ENCODE measurements around the gene TMPRSS4. TPM values are rescaled to one million over a fixed set of nuclear protein-coding genes. Genes with fewer than 3 reads are reported as not detected.

TMPRSS4 gene
- total and polyA plus RNA-seq, 2 of the 4 experiments (the other 2 are of a cell fraction): not detected

- ChIA-PET CTCF (no interaction called here), POLR2A (ENCODE audit: unreplicated experiment) (no interaction called here)
- dilution Hi-C loops (cut with HindIII; ENCODE audit: low sequenced_read_pairs, unreplicated experiment) (no loop called here), intact Hi-C loops (cut with micrococcal nuclease) (no loop called here), in situ Hi-C loops (cut with MboI; ENCODE audit: low sequenced_read_pairs) (no loop called here)
- no peak overlapping the region for H3K14ac ChIP-seq (replicated peaks; ENCODE audit: low read depth, low read length)
- no TSS peak for BruUV-seq (replicated peaks)
- no peak overlapping the region for H2BK20ac ChIP-seq (ENCODE audit: low read depth, low read length)
- H3K9ac ChIP-seq (ENCODE audit: low read depth, low read length): no peak overlapping the region
- no peaks in the 10 kb centered on the region for H4K20me1 ChIP-seq (ENCODE audit: insufficient read depth, low read length)
- H3K4me1 ChIP-seq (ENCODE audit: control insufficient read depth, insufficient read depth, low read length): no peaks in the 10 kb centered on the region
- no peak overlapping the region for H3K4me2 ChIP-seq (ENCODE audit: low read depth, low read length)
- H2AK5ac ChIP-seq (ENCODE audit: low read depth, low read length): no peak overlapping the region
- no peak for TF ChIP-seq RAD21 (IDR thresholded peaks at IDR 0.05; ENCODE audit: low read length)
- no peak for TF ChIP-seq NFE2L2 (IDR thresholded peaks at IDR 0.05; ENCODE audit: low read depth, low read length)
- no peak for TF ChIP-seq SMC3 (IDR thresholded peaks at IDR 0.05; ENCODE audit: low read depth, low read length)
- TF ChIP-seq POLR2A (IDR thresholded peaks at IDR 0.05; ENCODE audit: low read depth, low read length): no peak
- no peak for TF ChIP-seq CEBPB (IDR thresholded peaks at IDR 0.05; ENCODE audit: low read depth, low read length)
- no peak for TF ChIP-seq MAZ (IDR thresholded peaks at IDR 0.05; ENCODE audit: borderline replicate concordance, low read depth, low read length)
- TF ChIP-seq CTCF (conservative IDR thresholded peaks at IDR 0.05; ENCODE audit: low read depth, low read length): no peak
- no peak for TF ChIP-seq MXI1 (IDR thresholded peaks at IDR 0.05; ENCODE audit: borderline replicate concordance, low read depth, low read length)
- TF ChIP-seq RCOR1 (IDR thresholded peaks at IDR 0.05; ENCODE audit: insufficient replicate concordance, low read length): no peak
- no peak for TF ChIP-seq RFX5 (IDR thresholded peaks at IDR 0.05; ENCODE audit: low read depth, low read length)
- no peak for TF ChIP-seq MAFK (IDR thresholded peaks at IDR 0.05; ENCODE audit: low read depth, low read length)
- no peak for TF ChIP-seq USF2 (IDR thresholded peaks at IDR 0.05; ENCODE audit: low read depth, low read length)
- H3K79me1 ChIP-seq (ENCODE audit: low read depth in 1 of 2, low read length in 2 of 2): no peaks in the 10 kb centered on the region
- no peak overlapping the region for H4K5ac ChIP-seq (ENCODE audit: low read depth, low read length)
- H3K4me3 ChIP-seq (ENCODE audit: insufficient read depth, low read depth, low read length): no peak overlapping the region
- H3K36me3 ChIP-seq (ENCODE audit: control insufficient read depth, insufficient read depth, low read length): no peaks in the 10 kb centered on the region
- no peak overlapping the region for H3K23ac ChIP-seq (ENCODE audit: low read depth, low read length)
- no peak overlapping the region for H2BK15ac ChIP-seq (ENCODE audit: low read depth, low read length)
- no peak overlapping the region for H3K18ac ChIP-seq (ENCODE audit: low read depth, low read length)
- no CpG with 5 or more reads among the region's 4 CpGs for WGBS, 2 experiments (ENCODE audit: extremely low coverage in 2 of 2, insufficient read length in 1 of 2)
- H2BK120ac ChIP-seq (ENCODE audit: low read depth, low read length): no peak overlapping the region
- no peak overlapping the region for H4K91ac ChIP-seq (ENCODE audit: insufficient read depth, low read depth, low read length)
- peaks cover 5% of the 10 kb centered on the region; the same call in 1 of the 2 replicates for H3K27me3 ChIP-seq (ENCODE audit: control insufficient read depth, insufficient read depth, low read length)
- H3K9me3 ChIP-seq (ENCODE audit: control insufficient read depth, insufficient read depth, low read length): no peaks in the 10 kb centered on the region
- H3K56ac ChIP-seq (ENCODE audit: extremely low read depth, insufficient read depth, low read length): no peak overlapping the region
- H3K27ac ChIP-seq (ENCODE audit: insufficient read depth, low read length): no peak overlapping the region
- H2AFZ ChIP-seq (replicated peaks; ENCODE audit: low read length, poor library complexity): no peak overlapping the region
- H3K9me1 ChIP-seq (ENCODE audit: insufficient read depth, low read length): no peaks in the 10 kb centered on the region
- no peak overlapping the region for H4K8ac ChIP-seq (ENCODE audit: low read depth in 2 of 2, low read length in 2 of 2)
- H3K4ac ChIP-seq (ENCODE audit: low read depth, low read length): no peak overlapping the region
- no peak for ATAC-seq (ENCODE audit: low read depth)
- DNase-seq: no peak
- H2AK9ac ChIP-seq (replicated peaks; ENCODE audit: low read depth, low read length, poor library complexity): no peak overlapping the region
- no peak overlapping the region for H2BK5ac ChIP-seq (ENCODE audit: low read depth, low read length, poor library complexity, severe bottlenecking)
Measured at GRCh38 chr11:118042796-118043195, 34.1 kb upstream of the TMPRSS4 start.

Measured in IMR-90 (cell line).